HepG2 (cell line): ENCODE results near the gene ASGR1. TPM values are rescaled to one million over a fixed set of nuclear protein-coding genes. Genes with fewer than 3 reads are reported as not detected.
A peak's percentile ranks its signal among the peaks of the same experiment; 100 is the strongest.

Source experiments
- ARNTL ChIP-seq: sonication (generic); formaldehyde crosslinking; IDR thresholded peaks from 2 replicates; pipeline ENCODE4 v1.4.0; 2020; ENCODE audit warnings: mild to moderate bottlenecking, missing genetic modification reagents
- CHCHD3 ChIP-seq: sonication (generic); formaldehyde crosslinking; IDR thresholded peaks from 2 replicates; pipeline ENCODE4 v1.8.0; 2022; ENCODE audit warnings: mild to moderate bottlenecking, missing genetic modification reagents, moderate library complexity
- CHD2 ChIP-seq: IDR thresholded peaks from 2 replicates; pipeline ENCODE4 v1.6.1; 2011; ENCODE audit warnings: low read depth, low read length, improper control_type of control experiment
- CREB1 ChIP-seq, 2 experiments: fragments of 450-650 bp in 1 of 2; IDR thresholded peaks; 2 replicates each; pipeline ENCODE4 v1.6.1; 2016 to 2017; ENCODE audit warnings: control low read depth in 1 of 2, mild to moderate bottlenecking in 1 of 2, missing compliant biosample characterization in 1 of 2, missing genetic modification characterization in 1 of 2
- FOSL2 ChIP-seq: sonication (generic); formaldehyde crosslinking; IDR thresholded peaks from 2 replicates; pipeline ENCODE4 v1.4.0; 2020; ENCODE audit warnings: missing genetic modification reagents
- HNF1B ChIP-seq: sonication (generic); formaldehyde crosslinking; IDR thresholded peaks from 2 replicates; pipeline ENCODE4 v1.5.1; 2020; ENCODE audit warnings: mild to moderate bottlenecking, moderate library complexity, missing genetic modification reagents
- KDM2A ChIP-seq: sonication (generic); formaldehyde crosslinking; IDR thresholded peaks from 2 replicates; pipeline ENCODE4 v1.4.0; 2020; ENCODE audit warnings: low read depth, missing genetic modification reagents, borderline replicate concordance
- NR2F2 ChIP-seq: IDR thresholded peaks from 2 replicates; pipeline ENCODE4 v1.6.1; 2012; ENCODE audit warnings: low read depth, inconsistent platforms, borderline replicate concordance
- PHB2 ChIP-seq: fragments of 450-650 bp; IDR thresholded peaks from 2 replicates; pipeline ENCODE4 v1.6.1; 2018; ENCODE audit not compliant: partially characterized antibody
- PHF5A ChIP-seq: IDR thresholded peaks from one replicate; pipeline ENCODE4 v1.6.1; 2018; ENCODE audit warnings: low read depth, missing genetic modification reagents; ENCODE audit not compliant: unreplicated experiment
- RAD21 ChIP-seq: fragments of 450-650 bp; formaldehyde crosslinking; IDR thresholded peaks from 2 replicates; pipeline ENCODE4 v1.5.0; 2020; ENCODE audit warnings: mild to moderate bottlenecking
- SAP130 ChIP-seq: IDR thresholded peaks from 2 replicates; pipeline ENCODE4 v1.6.1; 2016; ENCODE audit warnings: low read depth
- TEAD3 ChIP-seq: optimal IDR thresholded peaks from 2 replicates; pipeline ENCODE3; 2016; ENCODE audit warnings: borderline replicate concordance
- THAP11 ChIP-seq: IDR thresholded peaks from 2 replicates; pipeline ENCODE4 v1.6.1; 2016; ENCODE audit warnings: missing biosample characterization, missing genetic modification reagents
- ZBTB39 ChIP-seq: sonication (generic); formaldehyde crosslinking; IDR thresholded peaks from 2 replicates; pipeline ENCODE4 v1.5.0; 2020; ENCODE audit warnings: missing genetic modification reagents
- ZNF33B ChIP-seq: sonication (generic); formaldehyde crosslinking; IDR thresholded peaks from 2 replicates; pipeline ENCODE4 v1.5.1; 2020; ENCODE audit warnings: mild to moderate bottlenecking, missing genetic modification reagents
- ZNF350 ChIP-seq: sonication (generic); formaldehyde crosslinking; IDR thresholded peaks from 2 replicates; pipeline ENCODE4 v1.4.0; 2020; ENCODE audit warnings: mild to moderate bottlenecking, low read depth, missing genetic modification reagents, borderline replicate concordance
- polyA plus RNA-seq, 8 experiments: library from polyadenylated mRNA; depleted of rRNA in 3 of 8; stranded (reverse) in 7 of 8; unstranded in 1 of 8; fragments of >200 nt; fragmentation: Illumina TruSeq in 4 of 8; extraction: Trizol in 4 of 8; gene quantifications; 2 replicates each; pipeline versions ENCODE4 v1.2.1 to v1.2.3, GENCODE V29; 2011 to 2016; ENCODE audit warnings: low read depth in 4 of 8, missing spikeins in 1 of 8, mixed read lengths in 1 of 8; ENCODE audit not compliant: insufficient read depth in 1 of 8
- total RNA-seq, 5 experiments: library from RNA; depleted of rRNA; stranded (reverse); fragments of >200 nt; fragmentation: Illumina TruSeq; extraction: Trizol; gene quantifications; 2 replicates each; pipeline ENCODE4 v1.2.3, GENCODE V29; 2016; ENCODE audit warnings: low read depth in 1 of 5
- TF ChIP-seq, protein P1 (sequence below), 2 experiments: IDR thresholded peaks; 2 replicates each; pipeline ENCODE4 v1.6.1; 2011 to 2012; ENCODE audit warnings: low read length in 2 of 2, borderline replicate concordance in 1 of 2, low read depth in 1 of 2, mild to moderate bottlenecking in 1 of 2, moderate library complexity in 1 of 2
- TF ChIP-seq, protein P2 (sequence below), 2 experiments: sonication (generic) in 1 of 2; formaldehyde crosslinking in 1 of 2; IDR thresholded peaks; 2 replicates each; pipeline versions ENCODE4 v1.5.1 to v1.6.1; 2011 to 2020; ENCODE audit warnings: borderline replicate concordance in 1 of 2, low read depth in 1 of 2, low read length in 1 of 2, mild to moderate bottlenecking in 1 of 2, missing genetic modification reagents in 1 of 2, moderate library complexity in 1 of 2

Gene ASGR1
- total and polyA plus RNA-seq, 2 of the 13 experiments (the other 11 are each of a cell fraction or from before 2014, with no cell fraction given): 353 to 796 TPM

DNA sequence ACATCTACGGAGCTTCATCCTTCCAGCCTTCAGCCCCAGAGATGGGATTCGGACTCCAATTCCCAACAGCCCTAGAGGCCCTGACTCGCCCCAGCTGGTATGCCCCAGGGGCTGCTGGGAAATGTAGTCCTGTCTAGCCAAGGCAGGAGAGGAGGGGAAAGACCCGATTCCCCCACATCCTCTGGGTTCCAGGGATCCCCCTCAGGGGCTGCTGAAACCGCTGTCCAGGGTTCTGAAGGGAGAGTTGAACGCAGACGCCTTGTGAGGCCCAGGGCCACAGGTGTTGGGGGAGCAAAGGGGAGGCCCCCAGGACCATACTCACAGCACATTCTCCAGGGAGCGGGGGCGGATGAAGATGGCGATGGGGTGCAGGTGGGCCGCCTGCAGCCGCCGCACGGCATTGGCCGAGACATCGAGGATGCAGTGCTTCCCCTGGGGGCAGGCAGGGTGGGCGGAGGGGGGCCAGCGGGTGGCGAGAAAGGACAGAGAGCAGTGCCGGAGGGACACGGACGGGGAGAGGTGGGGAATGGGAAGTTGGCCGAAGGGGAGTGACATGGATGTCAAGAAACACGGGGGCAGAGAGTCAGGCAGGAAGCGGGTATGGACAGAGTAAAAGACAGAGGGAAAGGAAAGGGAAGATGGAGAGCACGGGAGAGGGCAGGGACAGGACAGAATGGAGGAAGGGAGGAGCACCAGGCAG, 12.6 kb upstream of the ASGR1 start (continued):
- TF ChIP-seq HNF1B (CRISPR knock-in tag): 0 out of 2 replicates have a peak, but pooled peaks have one; percentile 20
- TF ChIP-seq, protein P1, sequence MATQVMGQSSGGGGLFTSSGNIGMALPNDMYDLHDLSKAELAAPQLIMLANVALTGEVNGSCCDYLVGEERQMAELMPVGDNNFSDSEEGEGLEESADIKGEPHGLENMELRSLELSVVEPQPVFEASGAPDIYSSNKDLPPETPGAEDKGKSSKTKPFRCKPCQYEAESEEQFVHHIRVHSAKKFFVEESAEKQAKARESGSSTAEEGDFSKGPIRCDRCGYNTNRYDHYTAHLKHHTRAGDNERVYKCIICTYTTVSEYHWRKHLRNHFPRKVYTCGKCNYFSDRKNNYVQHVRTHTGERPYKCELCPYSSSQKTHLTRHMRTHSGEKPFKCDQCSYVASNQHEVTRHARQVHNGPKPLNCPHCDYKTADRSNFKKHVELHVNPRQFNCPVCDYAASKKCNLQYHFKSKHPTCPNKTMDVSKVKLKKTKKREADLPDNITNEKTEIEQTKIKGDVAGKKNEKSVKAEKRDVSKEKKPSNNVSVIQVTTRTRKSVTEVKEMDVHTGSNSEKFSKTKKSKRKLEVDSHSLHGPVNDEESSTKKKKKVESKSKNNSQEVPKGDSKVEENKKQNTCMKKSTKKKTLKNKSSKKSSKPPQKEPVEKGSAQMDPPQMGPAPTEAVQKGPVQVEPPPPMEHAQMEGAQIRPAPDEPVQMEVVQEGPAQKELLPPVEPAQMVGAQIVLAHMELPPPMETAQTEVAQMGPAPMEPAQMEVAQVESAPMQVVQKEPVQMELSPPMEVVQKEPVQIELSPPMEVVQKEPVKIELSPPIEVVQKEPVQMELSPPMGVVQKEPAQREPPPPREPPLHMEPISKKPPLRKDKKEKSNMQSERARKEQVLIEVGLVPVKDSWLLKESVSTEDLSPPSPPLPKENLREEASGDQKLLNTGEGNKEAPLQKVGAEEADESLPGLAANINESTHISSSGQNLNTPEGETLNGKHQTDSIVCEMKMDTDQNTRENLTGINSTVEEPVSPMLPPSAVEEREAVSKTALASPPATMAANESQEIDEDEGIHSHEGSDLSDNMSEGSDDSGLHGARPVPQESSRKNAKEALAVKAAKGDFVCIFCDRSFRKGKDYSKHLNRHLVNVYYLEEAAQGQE (IDR thresholded peaks at IDR 0.05; ENCODE audit: borderline replicate concordance in 1 of 2, low read depth in 1 of 2, low read length in 2 of 2): peak; percentile 52 to 91
- no peak for TF ChIP-seq PHB2
- TF ChIP-seq ZNF33B: peak; percentile 39; the same call in 1 of the 2 replicates
- peak; percentile 36; the same call in 1 of the 2 replicates for TF ChIP-seq NR2F2
- no peak for TF ChIP-seq PHF5A (CRISPR knock-in tag)
- no peak for TF ChIP-seq CREB1 (IDR thresholded peaks at IDR 0.05)
- TF ChIP-seq CREB1 (CRISPR knock-in tag; IDR thresholded peaks at IDR 0.05): peak; percentile 93
- TF ChIP-seq KDM2A (CRISPR knock-in tag): peak; percentile 21; the same call in 1 of the 2 replicates
- TF ChIP-seq RAD21 (CRISPR knock-in tag): 0 out of 2 replicates have a peak, but pooled peaks have one; percentile 8
- TF ChIP-seq, protein P2, sequence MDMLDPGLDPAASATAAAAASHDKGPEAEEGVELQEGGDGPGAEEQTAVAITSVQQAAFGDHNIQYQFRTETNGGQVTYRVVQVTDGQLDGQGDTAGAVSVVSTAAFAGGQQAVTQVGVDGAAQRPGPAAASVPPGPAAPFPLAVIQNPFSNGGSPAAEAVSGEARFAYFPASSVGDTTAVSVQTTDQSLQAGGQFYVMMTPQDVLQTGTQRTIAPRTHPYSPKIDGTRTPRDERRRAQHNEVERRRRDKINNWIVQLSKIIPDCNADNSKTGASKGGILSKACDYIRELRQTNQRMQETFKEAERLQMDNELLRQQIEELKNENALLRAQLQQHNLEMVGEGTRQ (IDR thresholded peaks at IDR 0.05; ENCODE audit: low read depth, low read length): peak; percentile 35
- TF ChIP-seq, protein P2 (CRISPR knock-in tag; IDR thresholded peaks at IDR 0.05; ENCODE audit: borderline replicate concordance): peak; percentile 61; the same call in 1 of the 2 replicates
- TF ChIP-seq ZNF350: peak; percentile 38; the same call in 1 of the 2 replicates
- peak; percentile 91 for TF ChIP-seq TEAD3 (CRISPR knock-in tag)
- peak; percentile 88 for TF ChIP-seq FOSL2 (CRISPR knock-in tag)
- TF ChIP-seq THAP11 (CRISPR knock-in tag): peak; percentile 97
- no peak for TF ChIP-seq ZBTB39 (CRISPR knock-in tag)
- TF ChIP-seq CHCHD3 (CRISPR knock-in tag): no peak
- TF ChIP-seq CHD2: no peak; the same call in 1 of the 2 replicates
- peak; percentile 49; the same call in 1 of the 2 replicates for TF ChIP-seq SAP130 (CRISPR knock-in tag)
- 0 out of 2 replicates have a peak, but pooled peaks have one; percentile 29 for TF ChIP-seq ARNTL (CRISPR knock-in tag)
